Cardiac muscle cell (in vitro differentiated cells and primary cell): ENCODE data around the gene PRKAR1B. TPM values are rescaled to one million over a fixed set of nuclear protein-coding genes. Genes with fewer than 3 reads are reported as not detected.

Source experiments
- DNase-seq, 2 donors: peaks; one replicate each; pipeline versions ENCODE4 v3.0.0 to v3.0.0-alpha.2; 2010 to 2017; ENCODE audit warnings: low read depth in 1 of 2, low spot score in 1 of 2
- H3K27ac ChIP-seq: fragments of 200-600 bp; sonication (generic); 2 replicates; pipeline ENCODE4 v1.5.1; 2016
- H3K27me3 ChIP-seq: fragments of 200-600 bp; sonication (generic); 2 replicates; pipeline ENCODE4 v1.6.0; 2016; ENCODE audit warnings: control low read depth
- H3K36me3 ChIP-seq: fragments of 200-600 bp; sonication (generic); 2 replicates; pipeline ENCODE4 v1.5.1; 2016; ENCODE audit warnings: control low read depth
- H3K4me1 ChIP-seq: fragments of 200-600 bp; sonication (generic); 2 replicates; pipeline ENCODE4 v1.8.1; 2017; ENCODE audit warnings: low read depth, mild to moderate bottlenecking, mixed run types
- H3K4me3 ChIP-seq: fragments of 200-600 bp; sonication (generic); 2 replicates; pipeline ENCODE4 v1.5.1; 2016; ENCODE audit warnings: mild to moderate bottlenecking
- H3K9me3 ChIP-seq: fragments of 200-600 bp; sonication (generic); 2 replicates; pipeline ENCODE4 v1.5.1; 2017; ENCODE audit warnings: low read depth, mild to moderate bottlenecking, control low read depth
- polyA plus RNA-seq: library from polyadenylated mRNA; unstranded; fragments of >200 nt; fragmentation: Nextera tagmentation; extraction: Ambion mirVana; gene quantifications from 2 replicates; pipeline ENCODE4 v1.2.1, GENCODE V29; 2016
- total RNA-seq: library from RNA; depleted of rRNA; stranded (reverse); fragments of >200 nt; gene quantifications from 2 replicates; pipeline ENCODE4 v1.2.3, GENCODE V29; 2016
- TF ChIP-seq, protein P1 (sequence below): IDR thresholded peaks from 2 replicates; pipeline ENCODE4 v1.5.1; 2012; ENCODE audit warnings: low read depth, mild to moderate bottlenecking, low read length

Gene PRKAR1B
- total and polyA plus RNA-seq, 2 experiments from 2014 or later: 32.8 to 40.2 TPM

DNA sequence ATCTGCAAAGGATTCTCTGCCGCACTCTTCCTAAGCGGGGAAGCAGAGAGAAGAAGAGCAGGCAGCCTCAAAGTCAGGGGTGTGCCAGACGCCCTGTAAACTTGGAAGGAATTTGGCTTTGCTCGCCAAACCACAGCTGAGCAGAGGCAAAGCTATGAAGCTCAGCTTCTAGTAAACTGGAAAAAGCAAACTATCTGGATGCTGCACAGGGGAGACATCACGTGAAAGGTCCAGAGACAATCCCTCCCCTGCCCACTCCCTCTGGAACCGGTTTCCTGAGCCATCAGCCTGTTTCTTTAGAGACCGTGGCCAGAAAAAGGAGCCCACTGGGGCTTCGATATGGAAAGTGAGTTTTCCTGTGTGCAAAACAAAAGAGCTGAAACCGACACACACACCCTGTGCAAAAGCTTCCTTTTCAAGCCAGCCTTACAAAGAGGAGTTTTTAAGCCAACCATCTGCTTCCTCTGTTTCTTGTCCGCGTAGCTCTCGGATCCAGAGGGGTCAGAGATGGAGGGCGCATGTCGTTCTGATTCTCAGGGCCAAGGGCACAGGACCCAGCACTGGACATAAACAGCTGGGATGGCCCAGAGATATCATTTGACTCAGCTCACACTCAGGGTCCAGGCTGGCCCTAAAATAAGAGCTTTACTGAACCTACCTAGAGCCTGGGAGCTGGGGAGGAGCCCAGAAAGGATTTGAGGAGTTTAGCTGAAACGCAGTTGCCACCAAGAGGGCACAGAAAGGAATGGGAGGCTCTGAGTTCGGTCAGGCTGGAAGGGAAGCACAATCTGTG is 58.7 kb downstream of the PRKAR1B start:
- no peak overlapping the region for H3K4me3 ChIP-seq

DNA sequence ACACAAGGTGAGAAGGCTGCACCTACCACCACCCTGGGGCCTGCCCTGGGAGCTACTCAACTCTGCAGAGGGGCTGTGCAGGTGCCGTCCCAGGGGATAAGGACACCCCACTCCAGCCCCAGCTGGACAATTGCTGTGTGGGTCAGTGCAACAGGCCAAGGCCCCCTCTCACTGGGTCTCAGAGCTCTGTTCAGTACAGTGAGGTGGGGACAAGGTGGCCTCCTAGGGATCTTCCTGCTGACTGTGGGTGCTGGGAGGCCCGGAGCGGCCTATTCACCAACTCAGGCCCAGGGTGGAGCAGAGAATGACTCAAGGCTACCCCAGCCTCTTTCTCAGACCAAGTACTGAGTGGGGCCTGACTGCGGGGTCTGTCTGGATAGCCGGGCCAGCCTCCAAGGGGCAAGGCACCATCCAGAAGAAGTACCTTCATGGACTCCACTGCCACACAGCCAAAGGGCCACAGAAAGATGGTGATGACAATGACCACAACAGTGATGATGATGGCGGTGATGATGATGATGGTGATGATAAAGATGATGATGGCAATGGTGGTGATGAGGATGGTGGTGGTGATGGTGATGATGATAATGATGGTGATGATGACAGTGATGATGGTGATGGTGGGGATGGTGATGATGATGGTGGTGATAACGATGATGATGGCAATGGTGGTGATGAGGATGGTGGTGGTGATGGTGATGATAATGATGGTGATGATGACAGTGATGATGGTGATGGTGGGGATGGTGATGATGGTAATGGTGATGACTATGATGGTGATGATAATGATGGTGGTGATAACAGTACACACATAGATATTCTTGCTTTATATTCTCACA is 60.4 kb downstream of the PRKAR1B start:
- no peaks in the 10 kb centered on the region for H3K36me3 ChIP-seq
- H3K27ac ChIP-seq: no peak overlapping the region
- TF ChIP-seq, protein P1, sequence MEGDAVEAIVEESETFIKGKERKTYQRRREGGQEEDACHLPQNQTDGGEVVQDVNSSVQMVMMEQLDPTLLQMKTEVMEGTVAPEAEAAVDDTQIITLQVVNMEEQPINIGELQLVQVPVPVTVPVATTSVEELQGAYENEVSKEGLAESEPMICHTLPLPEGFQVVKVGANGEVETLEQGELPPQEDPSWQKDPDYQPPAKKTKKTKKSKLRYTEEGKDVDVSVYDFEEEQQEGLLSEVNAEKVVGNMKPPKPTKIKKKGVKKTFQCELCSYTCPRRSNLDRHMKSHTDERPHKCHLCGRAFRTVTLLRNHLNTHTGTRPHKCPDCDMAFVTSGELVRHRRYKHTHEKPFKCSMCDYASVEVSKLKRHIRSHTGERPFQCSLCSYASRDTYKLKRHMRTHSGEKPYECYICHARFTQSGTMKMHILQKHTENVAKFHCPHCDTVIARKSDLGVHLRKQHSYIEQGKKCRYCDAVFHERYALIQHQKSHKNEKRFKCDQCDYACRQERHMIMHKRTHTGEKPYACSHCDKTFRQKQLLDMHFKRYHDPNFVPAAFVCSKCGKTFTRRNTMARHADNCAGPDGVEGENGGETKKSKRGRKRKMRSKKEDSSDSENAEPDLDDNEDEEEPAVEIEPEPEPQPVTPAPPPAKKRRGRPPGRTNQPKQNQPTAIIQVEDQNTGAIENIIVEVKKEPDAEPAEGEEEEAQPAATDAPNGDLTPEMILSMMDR: no peak
- peaks cover 8% of the 10 kb centered on the region for H3K4me1 ChIP-seq
- H3K27me3 ChIP-seq: no peaks in the 10 kb centered on the region
- no peak for DNase-seq
- H3K4me3 ChIP-seq: no peak overlapping the region
- no peaks in the 10 kb centered on the region for H3K9me3 ChIP-seq

More for the DNA sequence above, 58.7 kb downstream of the PRKAR1B start:
- Histone ChIP-seq H3K4me1 (peaks cover 8% of the 10 kb centered on the region), H3K27ac (no peak overlapping the region), H3K36me3 (no peaks in the 10 kb centered on the region), H3K9me3 (no peaks in the 10 kb centered on the region), H3K27me3 (no peaks in the 10 kb centered on the region)
- peak in 1 of 2 donors; percentile 87 for DNase-seq
- TF ChIP-seq, protein P1: no peak

DNA sequence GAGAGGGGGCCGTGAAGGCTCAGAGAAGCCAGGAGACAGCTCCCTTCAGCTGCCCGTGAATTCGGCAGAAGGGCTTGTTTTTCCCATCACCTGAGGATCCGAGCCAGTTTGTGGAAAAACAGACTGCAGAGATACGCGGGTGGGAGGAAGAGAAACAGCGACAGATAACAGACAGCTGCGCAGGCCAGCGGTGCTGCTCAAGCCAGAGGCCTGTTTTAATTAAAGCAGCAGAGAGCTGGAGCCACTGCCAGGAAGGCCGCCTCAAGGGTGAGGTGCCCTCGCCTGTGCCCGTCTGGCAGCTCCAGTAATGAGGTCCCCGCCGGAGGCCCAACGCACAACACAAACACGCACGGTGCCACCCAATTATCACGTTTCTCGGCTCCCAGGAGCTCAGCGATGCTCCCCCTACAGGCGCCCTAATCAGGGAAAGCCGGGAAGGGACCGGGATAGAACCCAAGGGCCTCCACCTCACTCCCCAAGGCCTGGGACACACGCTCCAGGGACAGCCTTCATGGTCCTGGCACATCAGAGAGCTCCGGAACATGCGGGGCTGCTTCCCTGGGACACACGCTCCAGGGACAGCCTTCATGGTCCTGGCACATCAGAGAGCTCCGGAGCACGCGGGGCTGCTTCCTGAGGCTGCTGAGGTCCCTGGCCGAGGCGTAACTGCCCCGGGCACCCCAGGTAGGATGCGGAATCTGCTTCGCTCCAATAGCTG is 61.2 kb downstream of the PRKAR1B start:
- Histone ChIP-seq H3K27ac (no peak overlapping the region), H3K36me3 (no peaks in the 10 kb centered on the region), H3K27me3 (no peaks in the 10 kb centered on the region), H3K4me1 (peaks cover 8% of the 10 kb centered on the region), H3K4me3 (no peak overlapping the region), H3K9me3 (no peaks in the 10 kb centered on the region)
- TF ChIP-seq, protein P1: peak; percentile 50
- peak; percentile 12 to 41 for DNase-seq

DNA sequence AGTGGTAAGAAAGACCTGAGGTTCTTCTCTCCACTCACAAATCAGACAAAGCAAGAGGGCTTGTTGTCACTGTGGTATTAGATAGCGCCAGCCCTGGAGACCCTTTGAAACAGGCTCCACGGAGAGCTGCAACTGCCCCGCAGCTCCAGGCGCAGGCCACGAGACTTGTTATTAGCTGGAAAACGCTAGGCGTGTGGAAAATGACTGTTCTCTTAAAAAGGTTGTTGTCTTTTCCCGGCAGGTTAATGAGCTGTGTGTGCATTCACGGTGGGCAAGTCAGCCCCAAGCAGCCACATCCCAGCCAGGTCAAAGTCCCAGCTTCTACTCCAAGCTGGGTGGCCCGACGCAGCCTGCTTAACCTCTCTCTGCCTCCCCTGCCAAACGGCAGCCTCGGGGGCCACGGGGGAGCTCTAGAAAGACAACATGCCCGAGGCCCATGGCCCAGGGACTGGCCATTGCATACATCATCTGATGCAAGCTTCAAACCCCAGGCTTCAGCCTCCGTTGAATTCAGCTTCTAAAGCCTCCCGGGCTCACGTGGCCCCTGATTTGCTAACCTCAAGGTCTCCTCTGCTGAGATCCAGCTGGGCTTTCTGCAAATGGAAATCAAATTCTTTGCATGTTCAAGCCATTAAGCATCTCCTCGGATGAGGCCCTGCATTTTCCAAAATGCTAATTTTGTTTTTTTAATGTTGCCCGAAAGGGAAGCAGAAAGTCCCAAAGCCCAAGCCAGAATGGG is 61.9 kb downstream of the PRKAR1B start:
- TF ChIP-seq, protein P1: no peak
- Histone ChIP-seq H3K27me3 (no peaks in the 10 kb centered on the region), H3K4me1 (peaks cover 8% of the 10 kb centered on the region), H3K4me3 (no peak overlapping the region), H3K27ac (no peak overlapping the region), H3K36me3 (no peaks in the 10 kb centered on the region), H3K9me3 (no peaks in the 10 kb centered on the region)
- peak in 1 of 2 donors; percentile 71 for DNase-seq

DNA sequence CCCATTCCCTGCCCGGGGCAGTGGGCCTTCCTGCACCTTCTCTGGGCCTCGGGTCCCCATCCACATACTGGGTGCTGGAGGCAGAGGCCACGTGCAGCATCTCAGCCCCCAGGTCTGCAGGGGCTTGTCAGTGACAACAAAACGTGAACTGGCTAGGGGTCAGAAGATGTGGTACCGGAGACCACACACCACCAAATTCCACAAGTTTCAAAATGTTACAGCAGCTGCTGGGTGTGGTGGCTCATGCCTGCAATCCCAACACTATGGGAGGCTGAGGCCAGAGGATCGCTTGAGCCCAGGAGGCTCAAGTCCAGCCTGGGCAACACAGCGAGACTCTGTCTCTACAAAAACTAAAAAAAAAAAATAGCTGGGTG is 62.7 kb downstream of the PRKAR1B start:
- H3K9me3 ChIP-seq: no peaks in the 10 kb centered on the region
- H3K36me3 ChIP-seq: no peaks in the 10 kb centered on the region
- peak overlapping the region; percentile 71 for H3K27ac ChIP-seq
- H3K4me3 ChIP-seq: no peak overlapping the region
- no peaks in the 10 kb centered on the region for H3K27me3 ChIP-seq
- peaks cover 8% of the 10 kb centered on the region for H3K4me1 ChIP-seq
- TF ChIP-seq, protein P1: no peak
- DNase-seq: no peak
